GM21529 (cell line): ENCODE results near the gene MYOC.
"Not testable (repeated sequence)": the region's sequence is repeated elsewhere in the genome, so short reads cannot be mapped to it uniquely, and the experiment has no call there.

ENCODE experiments used
- ATAC-seq: cut with Tn5 transposase; IDR thresholded peaks from one replicate; pipeline ENCODE4 v1.9.1; 2021; ENCODE audit not compliant: unreplicated experiment

MYOC gene

DNA sequence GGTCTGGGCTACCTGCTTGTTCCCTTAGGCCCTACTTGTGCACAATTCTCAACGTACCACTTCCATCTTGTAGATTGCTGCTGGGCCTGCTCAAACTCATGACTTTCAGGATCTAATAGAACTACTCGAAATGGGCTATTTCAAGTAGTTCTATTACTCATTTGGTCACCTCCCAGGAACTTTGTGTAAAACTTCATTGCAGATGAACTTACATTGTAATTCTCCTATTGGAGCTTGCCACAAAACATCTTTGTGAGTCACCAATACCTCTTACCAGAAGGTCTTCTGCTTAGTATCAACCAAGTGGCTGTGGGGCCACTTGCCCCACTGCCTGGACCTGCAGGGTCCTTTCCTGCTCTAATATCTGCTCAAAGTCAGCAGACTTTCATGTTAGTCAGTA lies 41.2 kb downstream of the MYOC start:
- no peak for ATAC-seq

DNA sequence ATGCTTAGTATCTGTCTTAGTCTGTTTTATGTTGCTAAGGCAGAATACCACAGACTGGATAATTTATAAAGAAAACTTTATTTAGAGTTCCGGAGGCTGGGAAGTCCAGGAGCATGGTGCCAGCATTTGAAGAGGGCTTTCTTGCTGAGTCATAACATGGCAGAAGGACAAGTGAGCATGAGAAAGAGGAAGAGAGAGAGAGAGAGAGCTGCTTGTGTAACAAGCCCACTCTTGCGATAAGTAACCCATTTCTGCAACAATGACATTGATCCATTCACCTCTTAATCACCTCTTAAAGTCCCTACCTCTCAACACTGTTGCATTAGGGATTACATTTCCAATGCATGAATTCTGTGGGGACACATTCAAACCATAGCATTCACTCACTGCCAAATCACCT lies 42.1 kb downstream of the MYOC start:
- ATAC-seq = peak; percentile 41

DNA sequence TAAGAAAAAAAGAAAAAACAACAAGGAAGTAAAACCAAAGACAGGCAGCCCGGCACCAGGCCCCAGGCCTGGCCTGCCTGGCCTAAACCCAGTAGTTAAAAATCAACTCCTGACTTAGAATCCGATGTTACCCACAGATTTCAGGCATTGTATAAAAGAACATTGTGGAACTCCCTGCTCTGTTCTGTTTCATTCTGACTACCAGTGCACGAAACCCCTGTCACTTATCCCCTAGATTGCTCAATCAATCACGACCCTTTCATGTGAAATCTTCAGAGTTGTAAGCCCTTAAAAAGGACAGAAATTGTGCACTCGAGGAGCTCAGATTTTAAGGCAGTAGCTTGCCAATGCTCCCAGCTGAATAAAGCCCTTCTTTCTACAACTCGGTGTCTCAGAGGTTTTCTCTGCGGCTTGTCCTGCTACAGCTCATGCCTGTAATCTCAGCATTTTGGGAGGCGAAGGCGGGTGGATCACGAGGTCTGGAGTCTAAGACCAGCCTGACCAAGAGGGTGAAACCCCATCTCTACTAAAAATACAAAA lies 46.0 kb downstream of the MYOC start:
- no peak for ATAC-seq

DNA sequence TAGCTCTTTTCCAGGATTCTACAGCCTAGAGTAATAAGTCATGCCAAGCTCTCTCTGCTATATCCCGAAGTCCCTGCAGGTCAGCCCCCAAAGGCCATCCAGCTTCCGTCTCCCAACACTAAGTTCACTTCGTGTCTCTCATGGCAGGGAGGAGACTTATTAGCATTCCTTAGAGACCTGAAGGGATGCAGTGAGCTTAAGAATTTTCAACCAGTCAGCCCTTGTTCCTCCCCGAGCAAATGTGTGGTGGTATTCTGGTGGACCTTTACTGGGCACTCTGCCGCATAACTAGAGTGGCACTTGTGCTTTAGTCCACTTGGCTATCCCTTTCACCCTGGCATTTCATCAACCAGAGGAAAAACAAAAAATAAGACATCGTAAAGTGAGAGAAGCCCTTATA lies 49.4 kb downstream of the MYOC start:
- not testable (repeated sequence) for ATAC-seq

DNA sequence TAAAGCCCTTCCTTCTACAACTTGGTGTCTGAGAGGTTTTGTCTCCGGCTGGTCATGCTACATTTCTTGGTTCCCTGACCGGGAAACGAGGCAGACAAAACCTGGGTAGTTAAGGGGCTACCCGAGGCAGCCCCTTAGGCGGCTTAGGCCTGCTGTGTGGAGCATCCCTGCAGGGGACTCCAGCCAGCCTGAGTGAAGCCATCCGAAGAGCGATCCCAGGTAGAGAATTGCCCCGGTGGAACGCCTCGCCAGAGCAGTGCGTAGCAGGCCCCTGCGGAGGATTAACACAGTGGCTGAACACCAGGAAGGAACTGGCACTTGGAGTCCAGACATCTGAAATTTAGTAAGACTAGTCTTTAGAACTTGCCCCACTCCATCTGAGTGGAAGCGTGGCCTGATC lies 51.6 kb downstream of the MYOC start:
- ATAC-seq = no peak

DNA sequence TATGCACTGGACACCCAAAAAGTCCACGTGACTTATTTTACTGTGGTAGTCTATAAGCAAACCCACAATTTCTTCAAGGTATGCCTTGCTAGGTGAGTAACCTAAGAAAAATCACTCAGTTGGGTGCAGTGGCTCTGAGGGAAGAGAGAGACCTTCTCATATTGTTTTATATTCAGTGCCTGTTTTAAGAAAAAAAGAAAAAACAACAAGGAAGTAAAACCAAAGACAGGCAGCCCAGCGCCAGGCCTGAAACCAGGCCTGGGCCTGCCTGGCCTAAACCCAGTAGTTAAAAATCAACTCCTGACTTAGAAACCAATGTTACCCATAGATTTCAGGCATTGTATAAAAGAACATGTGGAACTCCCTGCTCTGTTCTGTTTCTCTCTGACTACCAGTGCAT lies 52.2 kb downstream of the MYOC start:
- ATAC-seq = not testable (repeated sequence)

DNA sequence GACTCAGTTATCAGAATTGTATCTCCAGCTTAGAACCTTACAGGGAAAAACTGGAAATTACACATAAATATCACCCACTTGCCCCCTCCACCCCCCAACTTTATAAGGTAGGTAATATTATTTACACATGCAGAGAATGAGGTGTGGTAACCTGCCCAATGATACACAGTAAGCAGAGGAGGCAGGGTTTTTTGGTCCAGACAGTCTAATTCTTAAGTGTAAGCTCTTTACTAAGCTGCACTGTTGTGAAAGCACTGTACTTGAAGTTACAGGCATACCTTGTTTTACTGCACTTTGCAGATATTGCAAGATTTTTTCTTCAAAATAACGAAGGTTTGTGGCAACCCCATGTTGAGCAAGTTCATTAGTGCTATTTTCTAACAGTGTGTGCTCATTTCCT lies 55.3 kb downstream of the MYOC start:
- no peak for ATAC-seq

DNA sequence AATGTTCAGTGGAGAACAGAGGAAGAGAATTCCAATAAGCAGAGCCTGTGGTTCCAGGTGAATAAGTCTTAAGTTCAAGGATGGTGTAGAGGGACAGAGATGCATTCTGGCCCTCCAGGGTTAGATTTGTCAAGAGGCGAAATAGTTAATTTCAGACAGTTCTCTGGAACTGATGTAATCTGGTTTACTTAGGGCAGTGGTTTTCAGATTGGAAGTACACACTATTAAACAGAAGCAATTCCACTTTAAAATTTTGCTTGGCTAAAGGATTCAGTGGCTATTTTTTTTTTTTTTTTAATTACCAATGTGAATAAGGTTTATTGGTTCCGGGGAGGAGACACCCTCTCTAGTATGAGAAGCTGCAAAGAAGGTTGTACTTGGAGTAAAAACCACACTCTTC lies 55.8 kb downstream of the MYOC start:
- ATAC-seq = no peak

DNA sequence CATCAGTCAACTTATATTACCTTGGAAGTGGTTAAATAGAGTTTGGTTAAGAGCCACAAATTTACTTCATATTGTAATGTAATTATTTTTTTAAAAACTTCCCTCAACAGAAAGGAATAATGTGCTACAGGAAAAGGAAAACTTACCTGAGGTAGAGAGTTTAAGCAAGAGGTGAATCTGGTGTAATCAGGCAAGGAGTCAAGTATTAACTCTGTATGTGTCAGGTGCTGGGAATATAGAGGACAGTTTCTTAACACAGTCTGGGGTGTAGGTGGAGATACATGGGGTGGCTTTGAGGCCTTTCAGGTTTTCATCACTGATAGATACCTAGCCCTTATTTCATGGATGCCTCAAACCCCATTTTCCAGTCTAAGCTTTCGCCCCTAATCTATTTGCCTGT lies 56.4 kb downstream of the MYOC start:
- ATAC-seq = no peak

DNA sequence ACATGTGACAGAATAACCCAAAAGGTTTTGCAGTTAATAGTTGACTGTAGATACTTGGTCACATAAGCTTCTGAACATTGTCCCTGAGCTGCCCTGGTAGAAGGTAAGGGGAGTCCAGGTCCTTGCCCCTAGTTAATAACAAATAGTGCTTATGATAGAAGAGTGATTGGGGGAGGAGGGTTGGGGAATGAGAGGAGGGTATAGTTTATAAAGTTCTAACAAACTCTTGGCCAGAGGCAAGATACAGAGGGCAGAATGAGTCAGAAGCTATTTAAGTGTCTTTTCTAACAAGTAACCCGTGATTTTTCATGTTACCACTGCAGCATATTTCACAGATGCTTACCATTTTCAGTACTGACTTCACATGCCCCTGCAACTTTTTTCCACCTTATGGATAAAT lies 57.2 kb downstream of the MYOC start:
- no peak for ATAC-seq

DNA sequence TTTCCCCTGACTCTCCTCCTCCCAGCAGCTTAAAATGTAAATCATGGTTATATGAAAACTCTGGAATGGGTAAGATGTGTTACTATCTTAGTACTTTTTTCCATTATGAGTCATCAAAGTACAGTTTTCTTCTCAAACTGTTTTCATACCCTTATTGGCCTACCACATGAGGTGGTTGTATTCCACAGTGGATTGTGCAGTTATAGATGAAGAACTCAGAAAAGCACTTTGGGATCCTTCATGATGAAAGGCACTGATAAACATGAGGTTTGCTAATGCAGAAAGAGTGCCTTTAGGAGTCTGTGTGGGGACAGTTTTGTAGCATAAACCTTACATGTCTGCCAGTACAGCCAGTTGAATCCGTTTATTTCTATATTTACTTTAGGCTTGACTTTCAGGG lies 62.5 kb downstream of the MYOC start:
- no peak for ATAC-seq

DNA sequence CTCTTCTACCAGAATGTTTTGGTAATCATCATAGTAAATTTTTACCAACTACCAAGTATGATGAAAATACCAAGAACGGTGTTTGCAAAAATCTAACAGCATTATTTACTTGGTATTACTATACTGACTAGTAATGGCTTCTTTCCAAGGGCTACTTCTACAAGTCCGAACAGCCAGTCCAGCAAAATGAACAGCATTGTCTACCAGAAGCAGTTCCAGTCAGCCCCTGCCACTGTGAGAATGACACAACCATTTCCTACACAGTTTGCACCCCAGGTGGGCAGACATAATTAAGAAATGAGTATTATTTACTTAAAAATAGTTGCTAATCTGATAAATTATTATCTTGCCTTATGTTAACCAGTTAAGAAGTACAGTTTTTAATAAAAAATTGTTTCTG lies 64.3 kb downstream of the MYOC start:
- no peak for ATAC-seq

DNA sequence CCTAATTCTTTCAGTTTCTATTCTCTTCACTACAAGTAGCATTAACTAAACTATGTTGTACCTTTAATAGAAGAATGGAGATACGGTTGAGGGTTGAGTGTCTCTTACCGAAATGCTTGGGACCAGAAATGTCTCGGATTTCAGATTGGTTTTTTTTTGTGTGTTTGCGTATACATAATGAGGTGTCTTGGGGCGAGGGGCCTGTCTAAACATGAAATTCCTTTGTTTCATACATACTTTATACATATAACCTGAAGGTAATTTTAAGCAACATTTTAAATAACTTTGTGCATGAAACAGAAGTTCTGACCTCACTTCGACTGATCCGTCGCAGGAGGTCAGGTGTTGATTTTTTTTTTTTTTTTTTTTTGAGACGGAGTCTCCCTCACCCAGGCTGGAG lies 66.8 kb downstream of the MYOC start:
- no peak for ATAC-seq
